ENCODE measurements around the gene DNAH12. TPM values are rescaled to one million over a fixed set of nuclear protein-coding genes. Genes with fewer than 3 reads are reported as not detected.

DNAH12 gene
- total RNA-seq, 1 donor from 2014 or later, result 0.22 TPM

GRCh38 chr3:57436195-57436761 lies 107.9 kb downstream of the DNAH12 start:
- no peaks in the 10 kb centered on the region for H3K4me1 Mint-ChIP-seq (ENCODE audit: low read depth, unreplicated experiment)
- DNase-seq, result no peak
- no peak overlapping the region for H3K27ac Mint-ChIP-seq (ENCODE audit: unreplicated experiment)
- H3K27me3 Mint-ChIP-seq (ENCODE audit: unreplicated experiment), result peaks cover 2% of the 10 kb centered on the region
- peaks cover 5% of the 10 kb centered on the region for H3K9me3 Mint-ChIP-seq (ENCODE audit: unreplicated experiment)
- H3K4me3 Mint-ChIP-seq (ENCODE audit: unreplicated experiment), result no peak overlapping the region
- TF ChIP-seq CTCF (IDR thresholded peaks at IDR 0.05; ENCODE audit: partially characterized antibody, unreplicated experiment), result no peak
- H3K36me3 Mint-ChIP-seq (ENCODE audit: unreplicated experiment), result no peaks in the 10 kb centered on the region

- Mint-ChIP-seq H3K4me1 (ENCODE audit: low read depth, unreplicated experiment) (no peaks in the 10 kb centered on the region), H3K36me3 (ENCODE audit: unreplicated experiment) (no peaks in the 10 kb centered on the region), H3K27ac (ENCODE audit: unreplicated experiment) (no peak overlapping the region), H3K9me3 (ENCODE audit: unreplicated experiment) (no peaks in the 10 kb centered on the region), H3K27me3 (ENCODE audit: unreplicated experiment) (no peaks in the 10 kb centered on the region), H3K4me3 (ENCODE audit: unreplicated experiment) (no peak overlapping the region)
- TF ChIP-seq CTCF (IDR thresholded peaks at IDR 0.05; ENCODE audit: partially characterized antibody, unreplicated experiment), result peak; percentile 66
- DNase-seq, result no peak
These were observed 110.1 kb downstream of the DNAH12 start for GRCh38 chr3:57434041-57434440.

- H3K4me3 Mint-ChIP-seq (ENCODE audit: unreplicated experiment), result no peak overlapping the region
- H3K4me1 Mint-ChIP-seq (ENCODE audit: low read depth, unreplicated experiment), result no peaks in the 10 kb centered on the region
- no peak overlapping the region for H3K27ac Mint-ChIP-seq (ENCODE audit: unreplicated experiment)
- H3K9me3 Mint-ChIP-seq (ENCODE audit: unreplicated experiment), result no peaks in the 10 kb centered on the region
- H3K27me3 Mint-ChIP-seq (ENCODE audit: unreplicated experiment), result no peaks in the 10 kb centered on the region
- DNase-seq, result no peak
- no peaks in the 10 kb centered on the region for H3K36me3 Mint-ChIP-seq (ENCODE audit: unreplicated experiment)
- no peak for TF ChIP-seq CTCF (IDR thresholded peaks at IDR 0.05; ENCODE audit: partially characterized antibody, unreplicated experiment)
These were observed 120.8 kb downstream of the DNAH12 start for GRCh38 chr3:57423335-57423734.

GRCh38 chr3:57421336-57421735 lies 122.8 kb downstream of the DNAH12 start:
- TF ChIP-seq CTCF (IDR thresholded peaks at IDR 0.05; ENCODE audit: partially characterized antibody, unreplicated experiment), result no peak
- Mint-ChIP-seq H3K27me3 (ENCODE audit: unreplicated experiment) (no peaks in the 10 kb centered on the region), H3K27ac (ENCODE audit: unreplicated experiment) (no peak overlapping the region), H3K36me3 (ENCODE audit: unreplicated experiment) (no peaks in the 10 kb centered on the region), H3K4me3 (ENCODE audit: unreplicated experiment) (no peak overlapping the region), H3K4me1 (ENCODE audit: low read depth, unreplicated experiment) (no peaks in the 10 kb centered on the region), H3K9me3 (ENCODE audit: unreplicated experiment) (no peaks in the 10 kb centered on the region)
- DNase-seq, result no peak

GRCh38 chr3:57420001-57420400 lies 124.1 kb downstream of the DNAH12 start:
- H3K27me3 Mint-ChIP-seq (ENCODE audit: unreplicated experiment), result no peaks in the 10 kb centered on the region
- no peaks in the 10 kb centered on the region for H3K9me3 Mint-ChIP-seq (ENCODE audit: unreplicated experiment)

More at GRCh38 chr3:57420001-57420400, 124.1 kb downstream of the DNAH12 start:
- H3K36me3 Mint-ChIP-seq (ENCODE audit: unreplicated experiment), result no peaks in the 10 kb centered on the region
- H3K4me3 Mint-ChIP-seq (ENCODE audit: unreplicated experiment), result no peak overlapping the region
- H3K4me1 Mint-ChIP-seq (ENCODE audit: low read depth, unreplicated experiment), result no peaks in the 10 kb centered on the region
- no peak for TF ChIP-seq CTCF (IDR thresholded peaks at IDR 0.05; ENCODE audit: partially characterized antibody, unreplicated experiment)
- DNase-seq, result no peak
- no peak overlapping the region for H3K27ac Mint-ChIP-seq (ENCODE audit: unreplicated experiment)

Measured in glutamatergic neuron (in vitro differentiated cells).